GM12873 (cell line): ENCODE measurements around the gene SHISAL1.

Experiments used
- CTCF ChIP-seq: IDR thresholded peaks from 2 replicates; pipeline ENCODE4 v1.5.1; 2012; ENCODE audit warnings: low read depth, mild to moderate bottlenecking, moderate library complexity, low read length, control low read depth; ENCODE audit not compliant: insufficient read depth; ENCODE audit errors: missing control alignments

The SHISAL1 gene

GRCh38 chr22:44209343-44209742, 103.4 kb downstream of the SHISAL1 start:
- no peak for TF ChIP-seq CTCF

GRCh38 chr22:44207981-44208317, 104.8 kb downstream of the SHISAL1 start:
- no peak for TF ChIP-seq CTCF

GRCh38 chr22:44207173-44207980, 105.4 kb downstream of the SHISAL1 start:
- no peak for TF ChIP-seq CTCF

DNA sequence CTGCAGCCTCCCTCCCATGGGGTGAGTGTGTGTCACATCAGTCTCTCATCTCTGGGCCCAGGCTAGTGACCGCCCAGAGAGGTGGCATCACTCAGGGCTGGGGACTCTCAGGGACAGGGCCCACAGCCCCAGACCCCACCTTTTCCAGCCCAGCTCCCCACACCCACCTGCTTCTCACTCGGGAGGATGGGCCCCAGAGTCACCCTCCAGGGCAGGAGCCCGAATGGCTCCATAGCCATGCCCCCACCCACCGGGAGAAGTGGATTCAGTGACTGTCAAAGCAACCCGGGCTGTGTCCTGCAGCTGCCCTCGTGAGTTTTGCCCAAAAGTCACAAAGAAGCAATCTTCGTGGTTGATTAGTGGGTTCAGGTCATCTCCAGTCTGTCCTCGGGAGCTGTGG, 106.1 kb downstream of the SHISAL1 start:
- TF ChIP-seq CTCF = no peak

GRCh38 chr22:44206330-44206645, 106.5 kb downstream of the SHISAL1 start:
- TF ChIP-seq CTCF = no peak

DNA sequence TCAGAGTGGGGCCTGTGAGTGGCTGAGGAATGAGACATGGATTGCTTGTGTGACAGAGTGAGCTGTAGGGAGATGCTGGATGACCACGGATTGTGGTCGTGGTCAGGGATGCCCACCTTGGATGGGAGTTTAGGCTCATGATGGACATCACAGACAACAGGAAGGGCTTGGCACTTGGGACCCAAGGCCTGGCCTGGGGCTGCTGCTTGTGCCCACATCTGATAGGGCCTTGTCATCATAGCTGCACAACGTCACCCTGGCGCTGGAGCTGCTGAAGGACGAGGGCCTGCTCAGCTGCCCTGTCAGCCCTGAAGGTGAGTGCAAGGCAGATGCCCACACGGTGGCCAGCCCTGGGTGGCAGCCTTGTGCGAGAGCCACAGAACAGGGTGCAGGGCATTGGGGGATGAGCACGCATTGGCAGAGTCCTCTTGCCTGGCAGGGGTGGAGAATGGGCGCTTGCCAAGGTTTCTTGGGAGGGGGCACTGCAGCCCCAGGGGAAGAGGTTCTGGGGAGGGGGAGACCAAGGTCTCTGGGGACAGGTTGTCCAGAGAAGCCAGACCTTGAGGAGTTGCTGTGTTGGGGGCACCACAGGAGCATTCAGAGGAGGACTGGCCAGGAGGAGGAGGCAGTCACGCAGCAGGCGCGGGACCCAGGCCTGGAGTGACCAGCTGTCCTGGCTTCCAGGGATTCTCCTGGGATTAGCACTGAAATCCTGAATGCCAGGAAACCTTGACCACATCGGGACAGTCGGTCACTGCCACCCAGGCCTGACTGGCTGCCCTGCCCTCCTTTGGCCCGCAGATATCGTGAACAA, 107.0 kb downstream of the SHISAL1 start:
- TF ChIP-seq CTCF = no peak

- TF ChIP-seq CTCF = no peak
These were observed 107.8 kb downstream of the SHISAL1 start for GRCh38 chr22:44204739-44205515.
